NCI-H460 (cell line): Measurements from ENCODE around the gene ABCD1. TPM values are rescaled to one million over a fixed set of nuclear protein-coding genes. Genes with fewer than 3 reads are reported as not detected.
"Not testable (repeated sequence)": the region's sequence is repeated elsewhere in the genome, so short reads cannot be mapped to it uniquely, and the experiment has no call there.

ENCODE experiments used
- DNase-seq: peaks from one replicate; pipeline ENCODE4 v3.0.0-alpha.2; 2016; ENCODE audit warnings: low read depth; ENCODE audit errors: extremely low read depth
- total RNA-seq: library from RNA; depleted of rRNA; stranded (reverse); fragments of >200 nt; shearing (Covaris generic); gene quantifications from 2 replicates; pipeline ENCODE4 v1.2.3, GENCODE V29; 2014

Gene ABCD1
- total RNA-seq, 1 experiment from 2014 or later = 11.2 TPM

GRCh38 chrX:153746991-153747390 is 22.3 kb downstream of the ABCD1 start:
- DNase-seq = not testable (repeated sequence)

DNA sequence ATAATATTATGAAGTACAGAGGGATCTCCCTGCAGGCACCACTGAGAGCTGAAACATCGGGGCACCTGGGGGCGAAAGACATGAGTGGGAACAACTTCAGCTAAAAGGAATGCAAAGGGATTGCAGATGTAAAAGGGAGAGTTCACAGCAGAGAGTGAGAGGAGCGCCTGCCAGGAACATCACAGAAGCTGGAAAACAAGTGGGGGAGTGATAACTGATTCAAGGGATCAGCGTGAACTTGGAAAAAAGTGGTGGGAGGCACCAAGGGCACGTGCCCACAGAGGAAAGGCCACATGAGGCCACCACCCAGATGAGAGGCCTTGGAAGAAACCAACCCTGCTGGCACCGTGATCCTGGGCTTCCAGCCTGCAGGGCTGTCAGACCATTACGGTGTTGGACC is 24.4 kb downstream of the ABCD1 start:
- DNase-seq = not testable (repeated sequence)

DNA sequence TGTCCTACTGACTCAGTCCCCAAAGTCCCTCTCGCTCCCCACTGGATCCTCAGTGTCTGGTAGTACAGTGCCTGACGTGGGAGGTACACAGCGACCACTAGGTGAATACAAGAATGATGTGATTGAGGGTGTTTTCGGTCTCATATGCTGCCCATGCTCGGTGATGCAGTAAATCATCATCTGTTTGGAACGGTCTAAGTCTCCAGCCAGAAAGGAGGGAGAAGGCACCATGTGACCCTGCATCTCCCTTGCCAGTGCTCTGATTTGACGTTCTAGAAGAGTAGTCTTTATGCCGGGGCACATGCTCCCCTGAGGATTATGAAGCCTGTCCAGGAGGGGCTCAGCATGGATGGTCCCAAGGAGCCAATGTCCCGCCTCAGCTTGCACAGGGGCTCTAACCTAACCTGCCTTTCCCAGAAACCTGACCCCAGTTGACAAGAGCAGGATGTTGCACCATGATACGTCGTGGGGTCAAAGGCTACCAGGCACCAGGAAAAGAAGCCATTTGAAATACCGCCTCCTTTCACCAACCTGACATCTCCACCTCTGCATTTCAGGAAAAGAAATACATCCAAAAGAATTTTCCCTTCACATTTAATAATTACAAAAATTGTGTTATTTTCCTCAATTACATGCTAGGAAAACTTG is 25.6 kb downstream of the ABCD1 start:
- no peak for DNase-seq

GRCh38 chrX:153755136-153755535 is 30.5 kb downstream of the ABCD1 start:
- DNase-seq = no peak

DNA sequence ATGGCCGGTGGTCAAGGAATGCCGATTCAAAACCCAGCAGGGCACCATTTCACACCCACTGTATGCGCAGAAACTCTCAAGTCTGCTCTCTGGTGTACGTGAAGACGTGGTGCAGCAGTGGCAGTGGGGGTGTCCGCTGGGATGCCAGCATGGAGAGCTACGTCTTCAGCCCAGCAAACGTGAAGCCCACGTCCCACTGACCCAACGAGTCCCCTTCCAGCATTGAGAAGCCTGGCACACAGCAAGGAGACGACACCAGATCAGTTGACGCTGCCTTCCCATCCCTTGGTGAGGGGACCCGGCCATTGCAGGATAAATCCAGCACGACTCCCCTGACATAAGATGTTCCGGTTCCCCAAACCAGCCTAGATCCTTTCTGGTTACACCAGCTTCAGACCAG is 37.2 kb downstream of the ABCD1 start:
- DNase-seq = no peak

- no peak for DNase-seq
Observed at GRCh38 chrX:153762626-153763173, 38.0 kb downstream of the ABCD1 start.

GRCh38 chrX:153763298-153763932 is 38.8 kb downstream of the ABCD1 start:
- DNase-seq = no peak

DNA sequence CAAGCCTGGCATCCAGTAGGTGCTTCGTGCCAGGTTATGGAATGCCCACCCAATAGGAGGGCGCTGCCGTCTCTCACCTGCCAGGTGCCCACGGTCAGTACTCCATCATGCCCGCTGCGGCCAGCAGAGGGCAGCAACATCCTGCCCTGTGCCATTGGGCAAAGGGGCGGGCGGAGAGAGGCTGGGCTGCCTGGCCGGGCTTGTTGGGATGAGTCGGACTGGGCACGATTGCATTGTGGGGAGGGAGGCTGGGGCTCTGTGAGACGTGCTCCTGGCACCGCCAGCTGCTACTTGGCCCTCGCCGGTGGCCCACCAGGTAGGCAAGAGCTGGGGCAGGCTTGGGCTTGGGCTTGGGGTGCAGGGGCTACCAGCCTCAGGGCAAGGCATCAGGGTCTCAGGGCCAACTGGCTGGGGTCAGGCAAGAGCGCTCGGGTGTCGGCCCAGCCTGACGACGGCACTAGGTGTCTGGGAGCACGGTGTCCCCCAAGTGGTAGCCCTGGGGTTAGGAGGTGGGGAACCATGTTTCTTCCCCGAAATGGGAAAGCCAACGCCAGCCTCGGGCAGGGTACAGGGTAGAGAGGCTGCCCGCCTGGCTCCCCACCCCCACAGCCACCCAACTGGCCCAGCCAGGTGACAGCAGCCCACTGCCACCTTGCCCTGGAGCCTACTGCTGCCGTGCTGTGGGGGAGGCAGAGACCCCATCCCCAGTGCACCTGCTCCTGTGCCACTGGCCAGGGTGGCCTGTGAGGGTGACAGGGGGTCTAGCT is 39.5 kb downstream of the ABCD1 start, which contains the start of gene PLXNB3:
Gene PLXNB3 (plus strand): TSS at position 261 of the 767 bp plus-strand sequence. CDS start 1,287 bp downstream, outside the sequence.
- peak; percentile 77 for DNase-seq

GRCh38 chrX:153764786-153765137 is 40.1 kb downstream of the ABCD1 start:
- DNase-seq = no peak

- DNase-seq = no peak
Observed at GRCh38 chrX:153765138-153766079, 40.8 kb downstream of the ABCD1 start.

DNA sequence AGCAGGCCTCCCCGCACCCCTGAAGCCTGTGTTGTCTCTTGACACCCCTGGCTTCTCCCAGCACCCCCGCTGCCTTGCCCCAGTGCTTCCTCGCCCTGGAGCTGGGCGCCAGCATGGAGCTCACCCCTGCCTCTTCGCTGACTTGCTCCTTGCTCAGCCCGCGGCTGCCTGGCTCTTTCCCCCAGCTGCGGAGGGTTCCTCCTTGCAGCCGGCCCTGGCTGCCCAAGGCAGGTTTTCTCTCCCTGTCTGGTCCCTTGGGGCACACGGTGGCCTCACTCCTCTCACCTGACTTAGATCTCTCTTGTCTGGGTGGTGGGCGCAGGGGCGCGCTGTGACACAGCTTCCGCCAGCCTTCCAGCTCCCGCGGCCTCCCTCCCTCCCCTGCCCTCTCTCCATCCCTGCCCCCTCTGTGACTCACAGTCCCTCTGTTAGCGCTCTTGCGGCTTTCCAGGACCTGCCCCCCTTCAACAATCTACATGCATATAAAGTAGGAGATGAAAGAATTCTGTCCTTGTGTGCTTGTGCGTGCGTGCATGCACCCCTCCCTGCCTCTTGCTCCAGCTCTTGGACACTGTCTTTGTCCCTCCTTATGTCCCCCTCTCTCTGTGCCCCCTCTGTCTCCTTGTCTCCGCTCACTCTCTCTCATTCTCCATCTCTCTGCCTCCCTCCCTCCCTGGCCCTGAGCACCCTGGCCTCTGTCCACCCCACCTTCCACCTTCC is 41.6 kb downstream of the ABCD1 start:
- DNase-seq = peak; percentile 35

DNA sequence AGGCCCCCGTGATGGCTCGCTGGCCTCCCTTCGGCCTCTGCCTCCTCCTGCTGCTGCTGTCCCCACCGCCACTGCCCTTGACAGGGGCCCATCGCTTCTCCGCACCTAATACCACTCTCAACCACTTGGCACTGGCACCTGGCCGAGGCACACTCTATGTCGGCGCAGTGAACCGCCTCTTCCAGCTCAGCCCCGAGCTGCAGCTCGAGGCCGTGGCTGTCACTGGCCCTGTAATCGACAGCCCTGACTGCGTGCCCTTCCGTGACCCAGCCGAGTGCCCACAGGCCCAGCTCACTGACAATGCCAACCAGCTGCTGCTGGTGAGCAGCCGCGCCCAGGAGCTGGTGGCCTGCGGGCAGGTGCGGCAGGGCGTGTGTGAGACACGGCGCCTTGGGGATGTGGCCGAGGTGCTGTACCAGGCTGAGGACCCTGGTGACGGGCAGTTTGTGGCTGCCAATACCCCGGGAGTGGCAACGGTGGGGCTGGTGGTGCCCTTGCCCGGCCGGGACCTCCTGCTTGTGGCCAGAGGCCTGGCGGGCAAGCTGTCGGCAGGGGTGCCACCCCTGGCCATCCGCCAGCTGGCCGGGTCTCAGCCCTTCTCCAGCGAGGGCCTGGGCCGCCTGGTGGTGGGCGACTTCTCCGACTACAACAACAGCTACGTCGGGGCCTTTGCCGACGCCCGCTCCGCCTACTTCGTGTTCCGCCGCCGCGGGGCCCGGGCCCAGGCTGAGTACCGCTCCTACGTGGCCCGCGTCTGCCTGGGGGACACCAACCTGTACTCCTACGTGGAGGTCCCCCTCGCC is 42.4 kb downstream of the ABCD1 start:
- no peak for DNase-seq

- no peak for DNase-seq
Observed at GRCh38 chrX:153767674-153768055, 43.0 kb downstream of the ABCD1 start.

DNA sequence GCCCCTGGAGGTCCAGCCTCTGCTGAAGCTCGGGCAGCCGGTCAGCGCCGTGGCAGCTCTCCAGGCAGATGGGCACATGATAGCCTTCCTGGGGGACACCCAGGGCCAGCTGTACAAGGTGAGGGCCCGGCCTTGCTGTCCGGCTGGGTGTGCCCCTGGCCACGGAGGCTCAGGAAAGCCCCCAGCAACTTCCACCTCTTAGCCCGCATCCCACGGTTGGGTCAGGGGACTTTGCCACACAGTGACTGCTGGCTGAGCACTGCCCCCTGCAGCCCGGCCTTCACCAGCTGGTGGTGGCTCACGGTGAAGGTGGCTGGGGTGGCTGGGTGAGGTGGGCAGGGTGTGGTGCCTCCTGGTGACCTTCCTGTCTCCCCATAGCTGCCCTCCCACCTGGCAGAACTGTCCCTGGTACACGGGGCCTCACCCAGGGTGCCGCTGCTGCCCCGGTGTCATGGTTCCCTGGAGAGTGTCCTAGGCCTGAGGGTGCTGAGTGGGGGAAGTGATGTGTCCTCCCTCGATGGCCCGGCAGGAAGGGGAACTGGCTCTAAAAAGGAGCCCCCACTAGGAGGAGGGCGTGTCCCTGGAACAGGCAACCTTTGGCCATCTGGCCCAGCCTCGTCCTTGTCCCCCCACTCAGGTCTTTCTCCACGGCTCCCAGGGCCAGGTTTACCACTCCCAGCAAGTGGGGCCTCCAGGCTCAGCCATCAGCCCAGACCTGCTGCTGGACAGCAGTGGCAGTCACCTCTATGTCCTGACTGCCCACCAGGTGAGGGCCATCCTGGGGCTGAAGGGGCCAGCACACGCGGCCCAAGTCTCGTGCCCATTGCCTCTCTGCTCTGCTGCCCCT is 43.9 kb downstream of the ABCD1 start:
- DNase-seq = no peak

GRCh38 chrX:153769158-153769864 is 44.7 kb downstream of the ABCD1 start:
- no peak for DNase-seq

- no peak for DNase-seq
Observed at GRCh38 chrX:153769865-153770600, 45.4 kb downstream of the ABCD1 start.
